ENCODE results near the gene FRMPD4. TPM values are rescaled to one million over a fixed set of nuclear protein-coding genes. Genes with fewer than 3 reads are reported as not detected.

FRMPD4 gene
- total and polyA plus RNA-seq, 12 donors = 0.03 to 4.1 (median 2.0) TPM

DNA sequence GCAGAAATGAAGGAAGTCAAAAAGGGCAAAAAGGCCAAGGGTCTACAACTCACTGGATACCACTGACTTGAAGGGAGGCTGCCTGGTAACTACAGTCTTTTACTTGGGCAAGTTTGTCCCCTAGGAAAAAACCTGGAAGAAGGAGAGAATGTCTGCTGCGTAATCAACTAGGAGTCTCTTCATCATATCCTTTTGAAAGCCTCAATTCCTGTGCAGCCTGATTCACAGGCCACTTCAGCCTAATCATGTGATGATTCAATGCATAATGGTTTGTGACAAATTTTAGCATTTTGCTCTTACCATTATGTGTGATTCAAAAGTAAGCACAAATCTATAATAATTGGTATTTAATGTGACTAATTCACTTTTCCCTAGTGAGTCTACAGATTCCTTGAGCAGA, 273.6 kb downstream of the FRMPD4 start:
- DNase-seq = no peak
- TF ChIP-seq, protein P1, sequence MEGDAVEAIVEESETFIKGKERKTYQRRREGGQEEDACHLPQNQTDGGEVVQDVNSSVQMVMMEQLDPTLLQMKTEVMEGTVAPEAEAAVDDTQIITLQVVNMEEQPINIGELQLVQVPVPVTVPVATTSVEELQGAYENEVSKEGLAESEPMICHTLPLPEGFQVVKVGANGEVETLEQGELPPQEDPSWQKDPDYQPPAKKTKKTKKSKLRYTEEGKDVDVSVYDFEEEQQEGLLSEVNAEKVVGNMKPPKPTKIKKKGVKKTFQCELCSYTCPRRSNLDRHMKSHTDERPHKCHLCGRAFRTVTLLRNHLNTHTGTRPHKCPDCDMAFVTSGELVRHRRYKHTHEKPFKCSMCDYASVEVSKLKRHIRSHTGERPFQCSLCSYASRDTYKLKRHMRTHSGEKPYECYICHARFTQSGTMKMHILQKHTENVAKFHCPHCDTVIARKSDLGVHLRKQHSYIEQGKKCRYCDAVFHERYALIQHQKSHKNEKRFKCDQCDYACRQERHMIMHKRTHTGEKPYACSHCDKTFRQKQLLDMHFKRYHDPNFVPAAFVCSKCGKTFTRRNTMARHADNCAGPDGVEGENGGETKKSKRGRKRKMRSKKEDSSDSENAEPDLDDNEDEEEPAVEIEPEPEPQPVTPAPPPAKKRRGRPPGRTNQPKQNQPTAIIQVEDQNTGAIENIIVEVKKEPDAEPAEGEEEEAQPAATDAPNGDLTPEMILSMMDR (IDR thresholded peaks at IDR 0.05) = no peak
- H3K9me3 ChIP-seq = no peaks in the 10 kb centered on the region

DNA sequence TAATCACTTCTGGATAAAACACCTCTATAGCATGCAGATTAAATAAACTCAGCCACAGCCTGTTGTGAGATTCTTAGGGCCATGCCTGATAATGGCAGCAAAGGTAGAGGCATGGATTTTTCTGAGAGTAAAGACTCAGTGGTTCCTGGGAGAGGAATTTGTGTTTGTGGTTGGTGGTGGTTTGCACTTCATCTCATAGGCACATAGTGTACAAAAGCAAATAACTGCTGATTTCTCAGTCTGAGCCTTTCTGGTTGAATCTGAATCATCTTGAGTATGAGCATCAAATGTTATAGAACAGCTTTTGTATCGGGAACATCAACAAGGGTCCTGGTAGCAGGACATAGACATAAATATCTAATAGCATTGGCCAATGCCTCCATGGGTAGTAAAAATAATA, 274.3 kb downstream of the FRMPD4 start:
- TF ChIP-seq, protein P1 (IDR thresholded peaks at IDR 0.05) = no peak
- 86 to 97% methylated on average over 1 of the region's 1 CpG for WGBS, 2 donors
- intact Hi-C loops (cut with DNase I) = no loop called here
- no peaks in the 10 kb centered on the region for H3K4me1 ChIP-seq
- no peaks in the 10 kb centered on the region for H3K36me3 ChIP-seq
- H3K9me3 ChIP-seq = no peaks in the 10 kb centered on the region
- peaks cover 0 to 7% (median 0%) of the 10 kb centered on the region in 7 donors for H3K27me3 ChIP-seq
- H3K4me3 ChIP-seq = no peak overlapping the region
- H3K27ac ChIP-seq = no peak overlapping the region
- DNase-seq (no peak), ATAC-seq (no peak)

More for the DNA sequence above, 273.6 kb downstream of the FRMPD4 start:
- Histone ChIP-seq H3K27ac (no peak overlapping the region), H3K4me1 (no peaks in the 10 kb centered on the region), H3K36me3 (no peaks in the 10 kb centered on the region), H3K27me3 (peaks cover 0 to 7% (median 0%) of the 10 kb centered on the region in 7 donors), H3K4me3 (no peak overlapping the region)
- intact Hi-C loops (cut with DNase I) = no loop called here
- ATAC-seq = no peak
- 93 to 95% methylated on average over 1 of the region's 1 CpG for WGBS, 2 donors

DNA sequence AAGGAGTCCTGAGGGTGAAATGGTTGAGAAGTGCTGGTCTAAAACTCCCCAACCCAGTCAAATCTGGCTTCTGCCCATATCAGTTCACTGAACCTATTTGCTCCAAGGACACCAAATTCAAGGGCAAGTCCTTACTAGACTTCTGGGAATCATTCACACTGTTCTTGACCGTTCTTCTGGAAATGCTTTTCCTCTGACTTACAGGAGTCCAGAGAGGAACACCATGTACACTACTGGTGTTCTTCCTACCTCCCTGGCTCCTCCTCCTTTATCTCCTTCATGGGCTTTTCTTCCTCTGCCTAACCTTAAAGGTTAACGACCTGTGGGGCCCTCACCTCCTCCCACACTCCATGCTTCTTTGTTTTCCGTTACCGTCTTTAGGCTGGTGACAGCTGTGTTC, 281.3 kb downstream of the FRMPD4 start:
- Histone ChIP-seq H3K9me3 (no peaks in the 10 kb centered on the region), H3K27ac (no peak overlapping the region), H3K27me3 (peaks cover 0 to 1% (median 0%) of the 10 kb centered on the region in 7 donors), H3K36me3 (no peaks in the 10 kb centered on the region), H3K4me3 (no peak overlapping the region), H3K4me1 (no peaks in the 10 kb centered on the region)
- DNase-seq = no peak
- intact Hi-C loops (cut with DNase I) = no loop called here
- 75% methylated on average over 4 of the region's 4 CpGs for WGBS, 2 donors
- TF ChIP-seq, protein P1 (IDR thresholded peaks at IDR 0.05) = no peak
- no peak for ATAC-seq

DNA sequence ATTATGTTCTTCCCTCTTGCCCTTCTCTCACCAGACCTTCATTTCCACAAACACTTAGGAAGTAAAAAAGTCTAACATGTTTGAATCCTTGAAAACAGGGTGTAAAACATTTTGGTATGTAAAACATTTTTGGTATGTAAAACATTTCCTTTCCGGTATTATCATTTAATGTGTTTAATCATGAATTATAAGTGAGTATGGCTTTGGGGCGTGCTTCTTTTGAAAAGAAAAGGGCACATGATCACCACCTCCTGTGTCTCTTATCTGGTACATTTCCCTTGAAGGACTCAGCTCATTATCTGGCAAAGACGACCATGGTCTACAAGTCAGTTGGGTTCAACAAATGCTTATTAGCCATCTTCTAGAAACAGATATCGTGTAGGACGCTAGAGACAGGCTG, 283.6 kb downstream of the FRMPD4 start:
- Histone ChIP-seq H3K36me3 (no peaks in the 10 kb centered on the region), H3K4me3 (no peak overlapping the region), H3K27me3 (no peaks in the 10 kb centered on the region), H3K27ac (no peak overlapping the region), H3K9me3 (no peaks in the 10 kb centered on the region), H3K4me1 (no peaks in the 10 kb centered on the region)
- WGBS, 2 donors = 40 to 61% methylated on average over 5 of the region's 5 CpGs
- TF ChIP-seq, protein P1 (IDR thresholded peaks at IDR 0.05) = no peak
- DNase-seq (no peak), ATAC-seq (no peak)
- intact Hi-C loops (cut with DNase I) = loop anchor here in 1 of 10 donors (2.0 kb wide), 1 partner anchor 51 kb away; no protein-coding TSS in a partner anchor
